Measurements from ENCODE around the gene TBC1D21.

GRCh38 chr15:73891328-73892315 is 18.3 kb downstream of the TBC1D21 start:
- TF ChIP-seq CTCF (conservative IDR thresholded peaks at IDR 0.05) (no peak), EZH2 (IDR thresholded peaks at IDR 0.05; ENCODE audit: low read depth) (no peak)

Measured in PC-9 (cell line).